Measurements from ENCODE around the gene USF2. TPM values are rescaled to one million over a fixed set of nuclear protein-coding genes. Genes with fewer than 3 reads are reported as not detected.

The USF2 gene
- total and polyA plus RNA-seq, 2 of the 4 experiments (the other 2 are of a cell fraction) = 21.3 to 65.6 TPM

DNA sequence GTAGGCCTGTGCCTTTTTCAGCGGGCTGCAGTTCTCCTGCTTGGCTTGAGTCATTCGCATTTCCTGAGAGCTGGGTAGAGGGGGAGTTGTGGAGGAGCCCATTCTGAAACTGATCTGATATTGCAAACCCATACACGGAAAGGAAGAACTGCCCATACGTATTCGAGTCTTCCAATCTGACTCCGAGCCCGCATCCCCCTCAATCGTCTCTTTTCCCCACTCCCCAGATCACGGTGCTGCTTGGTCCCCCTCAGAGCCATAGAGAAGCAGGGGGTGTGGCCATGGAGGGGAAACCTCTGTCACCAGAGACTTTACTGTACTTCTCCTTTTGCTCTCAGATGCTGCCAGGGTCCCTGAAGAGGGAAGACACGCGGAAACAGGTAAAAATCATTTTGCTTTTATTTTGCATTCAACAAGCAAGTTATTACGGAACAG is 60.1 kb downstream of the USF2 start, which contains the start of gene CD22:
Gene CD22, plus strand, starts transcription at position 337 of the 435 bp plus-strand sequence. CDS start 2,854 bp downstream, outside the sequence.
- Histone ChIP-seq H3K27me3 (ENCODE audit: control insufficient read depth, insufficient read depth, low read length) (peaks cover 13% of the 10 kb centered on the region), H2BK15ac (ENCODE audit: low read depth, low read length) (no peak within 1 kb of the TSS), H4K20me1 (ENCODE audit: insufficient read depth, low read length) (no peaks in the 10 kb centered on the region), H4K8ac (ENCODE audit: low read depth in 2 of 2, low read length in 2 of 2) (no peak within 1 kb of the TSS), H3K4ac (ENCODE audit: low read depth, low read length) (no peak within 1 kb of the TSS), H2BK5ac (ENCODE audit: low read depth, low read length, poor library complexity, severe bottlenecking) (no peak within 1 kb of the TSS), H3K9ac (ENCODE audit: low read depth, low read length) (no peak within 1 kb of the TSS), H3K27ac (ENCODE audit: insufficient read depth, low read length) (no peak within 1 kb of the TSS), H3K23ac (ENCODE audit: low read depth, low read length) (no peak within 1 kb of the TSS), H3K36me3 (ENCODE audit: control insufficient read depth, insufficient read depth, low read length) (no peaks in the 10 kb centered on the region), H3K9me3 (ENCODE audit: control insufficient read depth, insufficient read depth, low read length) (no peaks in the 10 kb centered on the region), H3K4me3 (ENCODE audit: insufficient read depth, low read depth, low read length) (no peak within 1 kb of the TSS), H2AK9ac (replicated peaks; ENCODE audit: low read depth, low read length, poor library complexity) (peak within 1 kb of the TSS; percentile 50), H3K9me1 (ENCODE audit: insufficient read depth, low read length) (no peaks in the 10 kb centered on the region), H4K5ac (ENCODE audit: low read depth, low read length) (no peak within 1 kb of the TSS), H4K91ac (ENCODE audit: insufficient read depth, low read depth, low read length) (no peak within 1 kb of the TSS), H3K4me2 (ENCODE audit: low read depth, low read length) (no peak within 1 kb of the TSS), H2AK5ac (ENCODE audit: low read depth, low read length) (no peak within 1 kb of the TSS), H3K79me1 (ENCODE audit: low read depth in 1 of 2, low read length in 2 of 2) (no peaks in the 10 kb centered on the region), H3K18ac (ENCODE audit: low read depth, low read length) (no peak within 1 kb of the TSS), H2AFZ (replicated peaks; ENCODE audit: low read length, poor library complexity) (no peak within 1 kb of the TSS), H3K56ac (ENCODE audit: extremely low read depth, insufficient read depth, low read length) (no peak within 1 kb of the TSS), H2BK120ac (ENCODE audit: low read depth, low read length) (no peak within 1 kb of the TSS), H2BK20ac (ENCODE audit: low read depth, low read length) (no peak within 1 kb of the TSS), H3K14ac (replicated peaks; ENCODE audit: low read depth, low read length) (no peak within 1 kb of the TSS), H3K4me1 (ENCODE audit: control insufficient read depth, insufficient read depth, low read length) (no peaks in the 10 kb centered on the region)
- ChIA-PET POLR2A (ENCODE audit: unreplicated experiment) (no interaction called here), CTCF (no interaction called here)
- in situ Hi-C loops (cut with MboI; ENCODE audit: low sequenced_read_pairs) (loop anchor here (25.0 kb wide), 1 partner anchor 258 kb away; the partner anchor contains the start of gene PMIS2), dilution Hi-C loops (cut with HindIII; ENCODE audit: low sequenced_read_pairs, unreplicated experiment) (no loop called here), intact Hi-C loops (cut with micrococcal nuclease) (no loop called here)
- TF ChIP-seq, protein P1, sequence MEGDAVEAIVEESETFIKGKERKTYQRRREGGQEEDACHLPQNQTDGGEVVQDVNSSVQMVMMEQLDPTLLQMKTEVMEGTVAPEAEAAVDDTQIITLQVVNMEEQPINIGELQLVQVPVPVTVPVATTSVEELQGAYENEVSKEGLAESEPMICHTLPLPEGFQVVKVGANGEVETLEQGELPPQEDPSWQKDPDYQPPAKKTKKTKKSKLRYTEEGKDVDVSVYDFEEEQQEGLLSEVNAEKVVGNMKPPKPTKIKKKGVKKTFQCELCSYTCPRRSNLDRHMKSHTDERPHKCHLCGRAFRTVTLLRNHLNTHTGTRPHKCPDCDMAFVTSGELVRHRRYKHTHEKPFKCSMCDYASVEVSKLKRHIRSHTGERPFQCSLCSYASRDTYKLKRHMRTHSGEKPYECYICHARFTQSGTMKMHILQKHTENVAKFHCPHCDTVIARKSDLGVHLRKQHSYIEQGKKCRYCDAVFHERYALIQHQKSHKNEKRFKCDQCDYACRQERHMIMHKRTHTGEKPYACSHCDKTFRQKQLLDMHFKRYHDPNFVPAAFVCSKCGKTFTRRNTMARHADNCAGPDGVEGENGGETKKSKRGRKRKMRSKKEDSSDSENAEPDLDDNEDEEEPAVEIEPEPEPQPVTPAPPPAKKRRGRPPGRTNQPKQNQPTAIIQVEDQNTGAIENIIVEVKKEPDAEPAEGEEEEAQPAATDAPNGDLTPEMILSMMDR (conservative IDR thresholded peaks at IDR 0.05; ENCODE audit: low read depth, low read length) = no peak
- TF ChIP-seq MAFK (IDR thresholded peaks at IDR 0.05; ENCODE audit: low read depth, low read length) (no peak), RCOR1 (IDR thresholded peaks at IDR 0.05; ENCODE audit: insufficient replicate concordance, low read length) (no peak), POLR2A (IDR thresholded peaks at IDR 0.05; ENCODE audit: low read depth, low read length) (no peak), RAD21 (IDR thresholded peaks at IDR 0.05; ENCODE audit: low read length) (no peak), CEBPB (IDR thresholded peaks at IDR 0.05; ENCODE audit: low read depth, low read length) (no peak), MXI1 (IDR thresholded peaks at IDR 0.05; ENCODE audit: borderline replicate concordance, low read depth, low read length) (no peak), CHD1 (IDR thresholded peaks at IDR 0.05; ENCODE audit: low read depth, low read length) (no peak), BHLHE40 (IDR thresholded peaks at IDR 0.05; ENCODE audit: low read depth, low read length) (no peak), NFE2L2 (IDR thresholded peaks at IDR 0.05; ENCODE audit: low read depth, low read length) (no peak), SMC3 (IDR thresholded peaks at IDR 0.05; ENCODE audit: low read depth, low read length) (no peak), FOS (IDR thresholded peaks at IDR 0.05; ENCODE audit: low read depth, low read length) (no peak)
- no TSS peak for BruUV-seq (replicated peaks)
- DNase-seq (no peak), ATAC-seq (ENCODE audit: low read depth) (no peak)
- WGBS, 2 experiments (ENCODE audit: extremely low coverage in 2 of 2, insufficient read length in 1 of 2) = no CpG with 5 or more reads among the region's 12 CpGs

All from IMR-90 (cell line).